ENCODE data around the gene NCK2.

Gene NCK2

DNA sequence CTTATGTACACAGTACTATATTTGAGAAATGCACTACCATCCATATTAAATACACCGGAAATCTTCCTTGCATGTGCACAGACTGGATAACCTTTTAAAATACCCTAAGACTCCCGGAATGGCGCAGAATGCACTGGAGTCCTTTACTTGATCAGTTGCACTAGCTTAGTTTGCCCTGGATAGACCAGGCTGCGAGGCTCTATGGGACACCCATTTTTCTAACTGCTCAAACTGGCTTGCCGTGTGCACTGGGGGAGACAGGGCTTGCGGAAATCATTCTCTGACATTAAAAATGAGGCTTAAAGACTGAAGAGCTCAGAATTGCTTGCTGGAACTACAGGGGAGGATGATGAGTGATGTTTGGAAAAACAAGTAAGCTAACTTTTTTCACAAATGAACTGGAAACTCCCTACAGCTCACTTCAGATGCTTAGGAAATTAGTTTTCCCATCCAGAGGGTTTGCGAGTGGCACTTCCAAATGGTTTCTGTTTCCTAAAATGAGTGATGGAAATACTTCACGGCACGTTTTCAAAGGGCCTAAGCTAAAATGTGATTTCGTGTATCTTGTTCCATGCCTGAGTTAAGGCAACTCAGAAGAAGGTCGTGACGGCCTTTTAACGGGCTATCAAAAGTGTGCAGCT is 2.7 kb downstream of the NCK2 start:
- ChIA-PET CTCF (interaction anchor here (1.2 to 1.3 kb wide), 2 partner anchors 9 to 11 kb away, joined by 3 to 4 read pairs; no protein-coding TSS in a partner anchor), POLR2A (no interaction called here)
- H3K4me3 ChIP-seq (ENCODE audit: low read depth, low read length) = no peak overlapping the region
- no peak for DNase-seq (ENCODE audit: low read depth, low spot score)
- no peak for TF ChIP-seq CTCF (IDR thresholded peaks at IDR 0.05; ENCODE audit: insufficient read depth, low read length, missing control alignments)

DNA sequence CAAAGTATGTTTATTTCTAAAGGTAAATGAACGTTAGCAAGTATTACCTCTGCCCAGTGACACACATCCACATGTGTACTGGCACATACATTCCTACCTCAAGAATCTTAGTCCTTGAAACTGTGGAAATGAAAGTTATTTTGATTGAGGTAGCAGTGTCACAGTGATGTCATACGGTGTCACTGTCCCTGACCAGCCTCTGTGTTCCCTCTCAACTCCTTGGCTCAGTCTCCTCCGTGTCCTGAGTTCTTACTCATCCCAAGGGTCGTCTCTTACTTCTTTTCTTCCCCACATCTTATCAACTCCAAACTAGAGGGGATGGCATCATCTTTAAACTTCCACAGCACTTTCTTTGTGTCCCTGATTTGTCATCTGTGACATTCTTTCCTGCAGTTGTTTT is 3.3 kb downstream of the NCK2 start:
- TF ChIP-seq CTCF (IDR thresholded peaks at IDR 0.05; ENCODE audit: insufficient read depth, low read length, missing control alignments) = no peak
- CTCF ChIA-PET = interaction anchor here (1.3 kb wide), 1 partner anchor 8 kb away, joined by 4 read pairs; no protein-coding TSS in a partner anchor
- POLR2A ChIA-PET = no interaction called here
- DNase-seq (ENCODE audit: low read depth, low spot score) = no peak
- no peak overlapping the region for H3K4me3 ChIP-seq (ENCODE audit: low read depth, low read length)

GRCh38 chr2:105748566-105748965 is 3.9 kb downstream of the NCK2 start:
- ChIA-PET POLR2A (no interaction called here), CTCF (interaction anchor here (1.3 kb wide), 1 partner anchor 23 kb away, joined by 3 read pairs; no protein-coding TSS in a partner anchor)
- no peak overlapping the region for H3K4me3 ChIP-seq (ENCODE audit: low read depth, low read length)
- TF ChIP-seq CTCF (IDR thresholded peaks at IDR 0.05; ENCODE audit: insufficient read depth, low read length, missing control alignments) = no peak
- DNase-seq (ENCODE audit: low read depth, low spot score) = no peak

DNA sequence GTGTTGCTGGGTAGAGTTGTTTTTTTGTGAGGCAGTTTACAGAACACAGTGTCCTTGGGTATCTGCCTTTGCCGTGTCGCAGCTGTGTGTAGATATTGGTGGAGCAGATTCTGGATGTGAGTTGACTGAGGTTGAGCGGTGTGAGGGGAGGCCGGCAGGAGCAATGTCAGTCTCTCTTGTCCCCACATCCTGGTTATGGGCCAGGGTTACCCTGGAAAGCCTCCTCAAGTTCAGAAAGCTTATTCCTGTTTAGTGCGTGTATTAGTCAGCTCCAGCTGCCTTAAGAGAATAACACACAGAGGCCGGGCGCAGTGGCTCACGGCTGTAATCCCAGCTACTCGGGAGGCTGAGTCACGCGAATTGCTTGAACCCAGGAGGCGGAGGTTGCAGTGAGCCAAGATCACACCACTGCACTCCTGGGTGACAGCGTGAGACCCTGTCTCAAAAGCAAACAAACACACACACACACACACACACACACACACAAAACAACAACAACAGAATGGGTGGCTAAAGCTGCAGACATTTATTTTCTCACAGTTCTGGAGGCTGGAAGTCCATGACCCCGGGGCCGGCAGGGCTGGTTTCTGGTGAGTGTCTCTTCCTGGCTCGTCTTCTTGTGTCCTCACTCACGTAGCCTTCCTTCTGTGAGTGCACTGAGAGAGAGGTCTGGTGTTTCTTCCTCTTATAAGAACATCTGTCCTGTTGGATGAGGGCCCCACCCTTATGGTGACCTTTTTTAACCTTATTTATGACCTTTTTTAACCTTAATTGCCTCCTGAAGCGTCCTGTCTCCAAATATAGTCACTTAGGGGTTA is 5.1 kb downstream of the NCK2 start:
- no peak for DNase-seq (ENCODE audit: low read depth, low spot score)
- ChIA-PET CTCF (interaction anchor here (1.3 kb wide), 1 partner anchor 22 kb away, joined by 3 read pairs; no protein-coding TSS in a partner anchor), POLR2A (no interaction called here)
- no peak for TF ChIP-seq CTCF (IDR thresholded peaks at IDR 0.05; ENCODE audit: insufficient read depth, low read length, missing control alignments)
- H3K4me3 ChIP-seq (ENCODE audit: low read depth, low read length) = no peak overlapping the region

- no peak for TF ChIP-seq CTCF (IDR thresholded peaks at IDR 0.05; ENCODE audit: insufficient read depth, low read length, missing control alignments)
- no peak overlapping the region for H3K4me3 ChIP-seq (ENCODE audit: low read depth, low read length)
- ChIA-PET CTCF (no interaction called here), POLR2A (no interaction called here)
- no peak for DNase-seq (ENCODE audit: low read depth, low spot score)
Measured at GRCh38 chr2:105750735-105751134, 6.0 kb downstream of the NCK2 start.

DNA sequence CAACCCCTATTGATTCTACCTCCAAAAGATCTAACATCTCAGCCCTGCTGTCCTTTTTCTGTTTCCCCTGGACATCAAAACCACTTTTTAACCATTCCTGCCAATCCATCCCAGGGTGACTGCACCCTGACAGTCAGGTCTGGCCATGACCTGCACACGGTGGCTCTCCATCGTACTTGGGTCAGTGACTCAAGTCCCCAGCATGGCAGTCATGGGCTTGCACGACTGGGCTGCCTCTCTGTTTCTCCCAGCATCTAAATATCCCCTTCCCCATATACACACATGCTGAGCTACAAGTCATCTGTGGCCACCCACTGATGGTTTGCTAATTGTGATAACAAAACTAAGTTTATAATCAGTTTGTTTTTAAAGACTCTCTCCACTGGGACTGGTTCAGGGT is 6.6 kb downstream of the NCK2 start:
- DNase-seq (ENCODE audit: low read depth, low spot score) = no peak
- ChIA-PET POLR2A (no interaction called here), CTCF (no interaction called here)
- TF ChIP-seq CTCF (IDR thresholded peaks at IDR 0.05; ENCODE audit: insufficient read depth, low read length, missing control alignments) = no peak
- no peak overlapping the region for H3K4me3 ChIP-seq (ENCODE audit: low read depth, low read length)

Measured in AG04449 (cell line).